ENCODE results near the gene CACYBP.

The CACYBP gene

DNA sequence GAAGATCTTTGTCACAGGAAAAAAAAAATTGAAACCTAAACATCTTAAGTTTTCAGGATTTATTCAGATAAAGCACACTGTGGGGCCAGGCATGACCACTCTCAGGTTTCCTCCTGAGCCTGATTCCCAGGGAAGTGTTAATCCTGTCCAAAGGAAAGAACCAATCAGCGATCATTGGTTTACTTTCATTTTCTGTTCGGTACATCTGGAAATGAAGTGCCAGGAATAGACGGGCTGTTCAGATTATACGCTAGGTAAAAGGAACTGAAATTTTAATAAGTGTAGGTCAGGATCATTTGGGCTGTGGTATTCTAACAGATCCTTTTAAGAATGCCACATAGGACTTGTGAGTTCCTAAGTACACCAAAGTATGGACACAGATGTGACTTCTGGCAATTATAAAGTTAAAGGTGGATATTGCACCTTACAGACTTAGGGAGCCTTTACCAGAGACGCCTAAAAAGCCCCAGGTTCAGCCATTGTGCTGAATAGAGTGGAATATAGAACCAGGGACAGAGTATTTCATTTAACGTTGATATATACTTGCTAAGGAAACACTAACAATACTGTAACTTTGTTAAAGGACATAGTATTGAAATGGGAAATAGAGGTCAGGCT lies 9.3 kb upstream of the CACYBP start:
- peak overlapping the region; percentile 87 for H3K27ac Mint-ChIP-seq
- peaks cover 42% of the 10 kb centered on the region for H3K36me3 Mint-ChIP-seq
- no peak for DNase-seq (ENCODE audit: low spot score in 2 of 2)
- no peaks in the 10 kb centered on the region for H3K9me3 Mint-ChIP-seq
- peak overlapping the region; percentile 58 for H3K4me3 Mint-ChIP-seq
- ATAC-seq = peak; percentile 34
- peaks cover 17% of the 10 kb centered on the region for H3K4me1 Mint-ChIP-seq

DNA sequence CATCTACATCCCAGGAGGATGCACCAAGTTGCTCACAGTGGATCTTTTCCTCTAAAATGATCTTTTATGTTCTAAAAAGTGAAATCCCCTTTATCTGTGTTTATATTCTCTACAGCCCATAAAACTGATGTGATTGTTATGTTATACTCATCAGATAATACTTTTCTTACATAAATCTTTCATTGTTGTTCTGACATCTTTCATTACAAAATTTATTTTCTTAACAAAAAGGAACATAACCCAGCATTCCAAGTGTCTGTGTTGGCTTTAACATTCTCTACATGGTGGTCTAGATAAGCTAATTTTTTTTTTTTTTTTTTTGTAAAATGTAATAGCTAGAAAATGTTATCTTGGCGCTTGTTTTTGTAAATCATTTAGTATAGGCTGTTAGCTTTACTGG lies 8.3 kb upstream of the CACYBP start:
- ATAC-seq = no peak
- Mint-ChIP-seq H3K9me3 (no peaks in the 10 kb centered on the region), H3K4me1 (peaks cover 17% of the 10 kb centered on the region), H3K27ac (no peak overlapping the region), H3K4me3 (no peak overlapping the region), H3K36me3 (peaks cover 46% of the 10 kb centered on the region)
- DNase-seq (ENCODE audit: low spot score in 2 of 2) = no peak

DNA sequence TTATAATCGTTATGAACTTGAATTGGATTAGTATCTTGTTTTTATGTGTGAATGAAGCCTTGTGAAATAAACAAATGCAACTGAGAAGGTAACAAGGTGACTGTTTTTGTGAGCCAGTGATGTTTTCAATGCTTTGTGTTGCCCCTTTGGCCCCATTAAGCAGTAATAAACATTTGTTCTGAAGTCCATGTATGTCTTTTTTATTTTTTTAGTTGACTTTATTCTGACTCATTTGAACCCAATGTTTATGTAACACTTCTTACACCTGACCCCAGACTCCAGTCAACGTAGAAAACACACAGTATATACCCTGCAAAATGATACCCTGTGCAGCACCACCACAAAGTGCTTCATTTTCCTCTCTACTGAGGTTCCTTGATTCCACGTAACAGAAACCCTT lies 4.6 kb upstream of the CACYBP start:
- no peak for DNase-seq (ENCODE audit: low spot score in 2 of 2)
- H3K9me3 Mint-ChIP-seq = no peaks in the 10 kb centered on the region
- peaks cover 13% of the 10 kb centered on the region for H3K4me1 Mint-ChIP-seq
- H3K36me3 Mint-ChIP-seq = peaks cover 48% of the 10 kb centered on the region
- ATAC-seq = no peak
- no peak overlapping the region for H3K4me3 Mint-ChIP-seq
- H3K27ac Mint-ChIP-seq = peak overlapping the region; percentile 37

DNA sequence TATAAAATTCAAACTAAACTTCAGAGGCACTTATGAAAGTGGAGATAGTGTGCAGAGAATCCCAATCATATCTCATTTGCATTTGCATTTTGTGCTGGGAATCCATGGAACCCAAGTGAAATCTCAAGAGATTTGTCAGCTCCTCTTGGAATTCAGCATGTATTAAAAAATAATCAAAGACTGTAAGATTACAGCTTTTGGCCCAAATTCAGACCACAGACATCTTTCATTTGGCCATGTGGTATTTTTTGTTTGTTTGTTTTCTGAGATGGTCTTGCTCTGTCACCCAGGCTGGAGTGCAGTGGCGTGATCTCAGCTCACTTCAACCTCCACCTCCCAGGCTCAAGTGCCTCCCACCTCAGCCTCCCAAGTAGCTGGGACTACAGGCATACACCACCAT lies 3.8 kb upstream of the CACYBP start:
- Mint-ChIP-seq H3K36me3 (peaks cover 48% of the 10 kb centered on the region), H3K4me1 (peaks cover 13% of the 10 kb centered on the region), H3K9me3 (no peaks in the 10 kb centered on the region), H3K4me3 (no peak overlapping the region), H3K27ac (no peak overlapping the region)
- DNase-seq (ENCODE audit: low spot score in 2 of 2) (no peak), ATAC-seq (no peak)

DNA sequence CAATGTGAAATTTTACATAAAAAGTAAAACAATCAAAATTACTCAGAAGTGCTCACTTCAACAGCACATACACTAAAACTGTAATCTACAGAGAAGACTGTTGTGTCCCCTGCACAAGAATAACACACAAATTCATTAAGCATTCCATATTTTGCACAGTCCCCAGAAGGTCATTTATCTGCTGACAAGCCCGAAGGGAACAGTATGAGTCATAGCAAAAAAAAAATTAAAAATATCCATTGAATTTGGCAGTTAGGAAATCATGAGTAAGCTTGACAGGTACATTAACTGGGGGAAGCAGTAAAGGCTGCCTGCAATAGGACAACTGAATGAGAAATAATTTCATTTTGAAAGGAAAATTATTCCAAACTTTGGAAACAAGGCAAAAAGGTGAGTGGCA lies 3.3 kb upstream of the CACYBP start:
- no peaks in the 10 kb centered on the region for H3K9me3 Mint-ChIP-seq
- H3K27ac Mint-ChIP-seq = no peak overlapping the region
- H3K4me3 Mint-ChIP-seq = no peak overlapping the region
- DNase-seq (ENCODE audit: low spot score in 2 of 2) (no peak), ATAC-seq (no peak)
- H3K4me1 Mint-ChIP-seq = peaks cover 16% of the 10 kb centered on the region
- peaks cover 53% of the 10 kb centered on the region for H3K36me3 Mint-ChIP-seq

DNA sequence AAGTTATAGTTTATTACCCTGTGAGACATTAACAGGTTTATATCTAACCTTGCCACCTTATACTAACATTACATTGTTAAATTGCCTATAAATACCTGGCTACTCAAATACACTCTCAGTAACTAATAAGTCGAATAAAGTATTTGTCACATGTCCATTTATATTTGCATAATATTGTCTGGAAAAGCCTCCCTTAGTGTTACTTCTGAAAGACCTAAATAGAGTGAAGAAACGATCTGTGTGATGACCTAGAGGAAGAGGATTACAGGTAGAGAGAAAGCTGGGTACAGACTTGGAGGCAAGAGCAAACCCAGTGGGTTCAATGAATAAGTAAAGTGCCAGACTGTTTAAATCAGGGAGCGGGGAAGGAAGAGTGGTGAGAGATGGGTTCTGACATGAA lies 2.7 kb upstream of the CACYBP start:
- peaks cover 56% of the 10 kb centered on the region for H3K36me3 Mint-ChIP-seq
- ATAC-seq (no peak), DNase-seq (ENCODE audit: low spot score in 2 of 2) (no peak)
- H3K4me1 Mint-ChIP-seq = peaks cover 21% of the 10 kb centered on the region
- H3K4me3 Mint-ChIP-seq = no peak overlapping the region
- H3K27ac Mint-ChIP-seq = no peak overlapping the region
- no peaks in the 10 kb centered on the region for H3K9me3 Mint-ChIP-seq

DNA sequence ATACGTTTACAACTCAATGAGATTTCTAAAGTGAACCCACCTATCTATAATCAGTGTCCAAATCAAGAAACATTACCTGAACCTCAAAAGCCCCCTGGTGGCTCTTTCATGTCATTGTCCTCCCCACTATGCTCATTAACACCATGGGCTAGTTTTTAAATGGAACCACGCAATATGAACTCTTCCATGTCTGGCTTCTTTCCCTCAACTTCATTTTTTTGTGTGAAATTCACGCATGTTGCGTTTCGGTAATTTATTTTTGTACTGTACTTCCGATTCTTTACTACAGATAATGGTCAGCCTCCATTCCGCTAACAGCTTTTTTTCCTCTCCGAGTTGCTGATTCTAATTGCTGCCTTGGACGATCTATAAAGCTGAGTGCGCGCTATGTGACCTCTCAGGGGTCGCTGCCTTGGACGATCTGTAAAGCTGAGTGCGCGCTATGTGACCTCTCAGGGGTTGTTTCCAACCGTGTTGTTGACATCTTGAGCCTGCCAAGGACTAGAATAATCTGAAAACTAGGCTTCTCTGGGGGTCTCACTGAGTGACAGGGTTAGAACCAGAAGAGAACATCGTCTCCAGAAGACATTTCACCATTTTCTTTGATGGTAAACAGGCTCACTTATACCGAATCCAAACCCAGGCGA lies 1.1 kb upstream of the CACYBP start:
- Mint-ChIP-seq H3K9me3 (no peaks in the 10 kb centered on the region), H3K4me1 (peaks cover 35% of the 10 kb centered on the region), H3K27ac (no peak overlapping the region), H3K4me3 (no peak overlapping the region), H3K36me3 (peaks cover 66% of the 10 kb centered on the region)
- ATAC-seq = peak; percentile 3
- peak in 1 of 2 donors; percentile 21 for DNase-seq (ENCODE audit: low spot score in 2 of 2)

DNA sequence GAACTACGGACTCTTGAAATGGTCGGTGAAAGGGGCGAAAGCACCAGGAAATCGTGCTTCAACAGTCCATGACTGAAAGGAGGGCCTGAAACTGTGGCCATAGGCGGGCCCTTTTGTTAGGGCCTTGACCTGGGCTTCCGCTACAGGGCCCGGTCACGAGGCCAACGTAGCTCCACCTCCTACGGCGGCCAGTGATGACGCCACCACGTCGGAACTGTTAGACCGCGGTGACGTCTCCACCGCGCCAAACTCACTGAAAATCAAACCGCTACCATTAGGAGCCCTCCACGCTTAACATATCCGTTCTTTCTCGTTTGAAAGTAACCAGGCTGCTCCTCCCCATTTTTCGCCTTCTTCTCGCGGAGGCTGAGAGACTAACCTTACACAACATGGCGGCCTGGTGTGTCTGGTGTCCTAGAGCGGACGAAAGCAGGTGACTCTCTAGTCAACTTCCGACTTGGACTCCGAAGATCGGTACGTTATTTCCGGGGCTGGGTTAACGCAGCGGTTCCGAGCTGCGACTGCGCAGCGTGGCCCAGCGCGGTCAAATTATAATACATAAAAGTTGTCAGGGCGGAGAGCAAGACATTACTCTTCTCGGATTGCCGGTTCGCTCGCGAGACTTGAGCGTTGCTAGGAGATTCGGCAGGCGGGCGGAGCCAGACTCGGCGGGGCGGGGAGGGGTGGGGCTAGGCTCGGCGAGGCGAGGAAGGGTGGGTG lies 371 bp upstream of the CACYBP start:
- Mint-ChIP-seq H3K9me3 (no peaks in the 10 kb centered on the region), H3K4me3 (no peak overlapping the region), H3K36me3 (peaks cover 66% of the 10 kb centered on the region), H3K27ac (no peak overlapping the region), H3K4me1 (peaks cover 42% of the 10 kb centered on the region)
- ATAC-seq (peak; percentile 90), DNase-seq (ENCODE audit: low spot score in 2 of 2) (peak; percentile 93 to 98)

DNA sequence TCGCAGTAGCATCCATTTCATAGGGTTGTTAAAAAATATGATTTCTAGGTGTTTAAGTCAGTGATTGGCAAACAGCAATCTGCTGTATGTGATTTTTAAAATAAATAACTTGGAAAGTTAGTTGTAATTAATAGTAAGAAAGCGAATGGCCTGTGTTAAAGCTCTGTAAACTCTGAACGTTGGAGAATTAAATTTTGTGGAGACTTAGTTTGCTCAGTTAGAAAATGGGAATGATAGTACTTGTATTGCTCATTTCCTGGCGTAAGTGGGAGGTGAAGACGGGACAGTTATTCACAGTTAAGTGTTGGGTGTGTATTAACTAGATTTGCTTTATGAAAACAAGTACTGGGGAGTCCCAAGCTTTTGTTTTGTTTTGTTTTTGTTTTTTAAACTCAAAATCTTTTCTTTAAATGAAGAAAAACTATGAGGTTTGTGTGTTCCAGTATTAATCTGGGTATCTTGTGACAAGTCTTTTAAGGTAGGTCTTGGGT lies 995 bp downstream of the CACYBP start:
- Mint-ChIP-seq H3K4me3 (no peak overlapping the region), H3K36me3 (peaks cover 74% of the 10 kb centered on the region), H3K9me3 (no peaks in the 10 kb centered on the region), H3K27ac (no peak overlapping the region), H3K4me1 (peaks cover 52% of the 10 kb centered on the region)
- DNase-seq (ENCODE audit: low spot score in 2 of 2) = no peak
- ATAC-seq = no peak

DNA sequence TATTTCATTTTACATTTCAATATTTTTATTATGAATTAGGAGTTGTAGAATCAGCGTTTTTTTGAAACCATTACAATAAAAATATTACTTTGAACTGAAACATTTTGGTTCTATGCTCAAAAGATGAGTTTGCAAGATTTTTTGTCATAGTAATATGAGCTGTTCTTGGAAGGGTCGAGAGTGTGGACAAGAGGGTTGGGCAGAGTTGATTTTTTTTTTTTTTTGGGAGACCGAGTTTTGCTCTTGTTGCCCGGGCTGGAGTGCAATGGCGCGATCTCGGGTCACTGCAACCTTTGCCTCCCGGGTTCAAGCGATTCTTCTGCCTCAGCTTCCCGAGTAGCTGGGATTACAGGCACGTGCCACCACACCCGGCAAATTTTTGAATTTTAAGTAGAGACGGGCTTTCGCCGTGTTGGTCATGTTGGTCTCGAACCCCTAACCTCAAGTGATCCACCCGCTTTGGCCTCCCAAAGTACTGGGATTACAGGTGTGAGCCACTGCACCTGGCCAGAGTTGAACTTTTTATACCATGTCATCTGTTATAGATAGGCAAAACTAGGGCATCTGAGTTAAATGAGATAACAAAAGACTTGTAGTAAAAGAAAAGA lies 3.3 kb downstream of the CACYBP start:
- Mint-ChIP-seq H3K27ac (peak overlapping the region; percentile 54), H3K9me3 (no peaks in the 10 kb centered on the region), H3K4me1 (peaks cover 43% of the 10 kb centered on the region), H3K36me3 (peaks cover 81% of the 10 kb centered on the region), H3K4me3 (no peak overlapping the region)
- DNase-seq (ENCODE audit: low spot score in 2 of 2) (no peak), ATAC-seq (no peak)

DNA sequence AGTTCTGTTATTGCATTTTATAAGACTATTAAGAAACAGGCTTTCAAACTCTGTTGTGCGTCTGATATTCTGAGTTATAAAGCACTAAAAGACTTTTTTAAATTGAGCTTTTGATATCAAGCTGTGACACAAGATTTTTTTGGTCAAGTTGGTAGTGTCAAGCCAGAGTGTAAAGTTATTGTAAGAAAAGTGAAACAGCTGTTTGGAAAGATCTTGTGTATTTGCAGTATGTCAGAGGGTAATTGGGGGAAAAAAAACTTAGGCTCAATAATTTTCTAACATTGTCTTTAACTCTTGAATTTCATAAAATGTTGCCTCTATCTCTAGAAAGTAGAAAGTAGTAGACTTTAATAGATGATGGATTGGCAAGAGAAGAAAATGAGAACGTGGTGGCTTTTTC lies 3.8 kb downstream of the CACYBP start:
- Mint-ChIP-seq H3K36me3 (peaks cover 86% of the 10 kb centered on the region), H3K9me3 (no peaks in the 10 kb centered on the region), H3K4me1 (peaks cover 45% of the 10 kb centered on the region), H3K4me3 (no peak overlapping the region), H3K27ac (peak overlapping the region; percentile 54)
- ATAC-seq = no peak
- DNase-seq (ENCODE audit: low spot score in 2 of 2) = no peak

DNA sequence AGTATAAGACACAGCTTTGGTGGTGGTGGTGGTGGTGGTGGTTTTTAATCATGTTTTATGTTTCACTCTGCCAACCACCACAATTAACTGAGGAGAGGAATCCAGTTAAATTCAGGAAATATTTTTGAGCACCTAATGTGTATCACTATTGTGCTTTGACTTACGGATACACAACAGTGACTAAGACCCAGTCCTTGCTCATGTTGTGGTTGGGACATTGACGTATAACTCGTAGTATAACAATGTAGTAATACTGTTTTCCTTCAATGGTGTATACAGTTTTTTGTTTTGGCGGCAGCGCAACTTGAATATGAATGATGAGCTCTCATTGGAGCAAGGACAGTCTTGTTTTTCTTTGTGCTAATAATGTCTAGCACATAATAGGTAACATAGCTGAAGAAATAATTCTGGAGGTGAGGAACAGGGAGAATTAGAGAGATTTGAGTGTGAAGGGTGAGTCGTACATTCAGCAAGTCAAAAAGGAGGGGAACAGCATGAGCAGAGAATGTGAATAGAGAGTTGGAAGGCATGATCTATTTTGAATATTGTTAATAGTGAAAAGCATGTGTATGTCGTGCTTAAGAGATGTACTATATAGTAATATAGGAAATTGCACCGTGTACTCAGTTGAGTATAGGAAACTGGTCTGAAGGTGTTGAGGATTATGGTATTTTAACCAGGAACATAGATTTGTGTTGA lies 5.5 kb downstream of the CACYBP start:
- H3K36me3 Mint-ChIP-seq = peaks cover 100% of the 10 kb centered on the region
- peaks cover 45% of the 10 kb centered on the region for H3K4me1 Mint-ChIP-seq
- ATAC-seq (peak; percentile 77), DNase-seq (ENCODE audit: low spot score in 2 of 2) (no peak)
- no peak overlapping the region for H3K4me3 Mint-ChIP-seq
- no peaks in the 10 kb centered on the region for H3K9me3 Mint-ChIP-seq
- peak overlapping the region; percentile 13 for H3K27ac Mint-ChIP-seq

DNA sequence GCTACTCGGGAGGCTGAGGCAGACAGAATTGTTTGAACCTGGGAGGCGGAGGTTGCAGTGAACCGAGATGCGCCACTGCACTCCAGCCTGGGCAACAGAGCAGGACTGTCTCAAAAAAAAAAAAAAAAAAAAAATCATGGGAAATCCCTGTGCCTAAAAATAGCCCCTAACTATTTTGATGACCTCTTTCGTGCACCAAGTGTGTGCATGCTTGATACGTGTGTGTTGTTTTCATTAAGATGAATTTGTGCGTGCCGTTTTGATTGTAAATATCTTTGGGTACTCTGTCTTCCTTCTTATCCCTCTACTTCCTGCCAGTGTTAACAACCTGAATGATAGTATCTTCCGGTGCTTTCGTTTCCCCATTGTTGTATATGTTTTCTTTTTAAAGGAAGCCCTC lies 9.8 kb downstream of the CACYBP start:
- DNase-seq (ENCODE audit: low spot score in 2 of 2) (no peak), ATAC-seq (no peak)
- no peak overlapping the region for H3K27ac Mint-ChIP-seq
- peaks cover 15% of the 10 kb centered on the region for H3K4me1 Mint-ChIP-seq
- no peaks in the 10 kb centered on the region for H3K9me3 Mint-ChIP-seq
- H3K4me3 Mint-ChIP-seq = no peak overlapping the region
- H3K36me3 Mint-ChIP-seq = peaks cover 100% of the 10 kb centered on the region

DNA sequence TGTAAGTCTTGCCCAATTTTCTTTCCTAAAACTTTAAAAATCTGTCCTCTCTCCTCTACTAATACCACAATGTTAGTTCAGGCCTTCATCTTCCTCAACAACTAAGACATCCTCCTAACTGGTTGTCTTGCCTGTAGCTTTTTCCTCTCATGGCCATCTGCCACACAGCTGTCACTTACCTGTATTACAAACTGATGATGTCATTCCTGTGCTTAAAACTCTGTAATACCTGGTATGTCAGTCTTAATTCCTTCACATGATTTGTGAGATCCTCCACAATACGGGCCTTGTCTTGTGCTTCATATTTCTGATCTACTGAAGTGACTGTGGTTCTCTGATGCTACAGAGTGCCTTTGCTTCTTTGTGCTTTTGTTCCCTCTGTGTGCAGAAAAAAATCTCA lies 13.7 kb downstream of the CACYBP start:
- peaks cover 100% of the 10 kb centered on the region for H3K36me3 Mint-ChIP-seq
- no peak for ATAC-seq
- DNase-seq (ENCODE audit: low spot score in 2 of 2) = no peak
- no peak overlapping the region for H3K4me3 Mint-ChIP-seq
- H3K4me1 Mint-ChIP-seq = peaks cover 17% of the 10 kb centered on the region
- H3K27ac Mint-ChIP-seq = peak overlapping the region; percentile 1
- H3K9me3 Mint-ChIP-seq = no peaks in the 10 kb centered on the region

DNA sequence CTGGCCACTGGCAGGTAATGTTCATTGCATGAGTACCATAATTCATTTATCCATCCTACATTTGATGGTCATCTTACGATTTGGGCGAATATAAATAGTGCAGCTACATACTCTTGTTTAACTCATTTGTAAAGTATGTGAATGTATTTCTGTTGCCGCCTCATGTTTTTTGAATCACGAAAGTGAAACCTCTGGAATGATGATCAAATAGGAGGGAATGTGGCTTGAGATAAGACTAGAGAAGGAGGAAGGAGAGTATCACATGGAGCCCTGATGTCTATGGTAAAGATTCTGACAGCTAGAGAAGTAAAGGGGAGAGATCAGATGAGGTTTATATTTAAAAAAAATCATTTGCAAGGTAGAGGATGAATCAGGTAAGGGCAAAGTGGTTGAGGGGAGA lies 15.5 kb downstream of the CACYBP start:
- Mint-ChIP-seq H3K9me3 (no peaks in the 10 kb centered on the region), H3K4me3 (no peak overlapping the region), H3K36me3 (peaks cover 96% of the 10 kb centered on the region), H3K4me1 (peaks cover 22% of the 10 kb centered on the region), H3K27ac (peak overlapping the region; percentile 4)
- DNase-seq (ENCODE audit: low spot score in 2 of 2) (no peak), ATAC-seq (no peak)
